Jurkat, Clone E6-1 (cell line): Measurements from ENCODE around the gene TTLL7.

Experiments used
- DNase-seq: peaks from one replicate; pipeline ENCODE4 v3.0.0-alpha.2; 2011; ENCODE audit warnings: low read depth, low spot score
- H3K4me3 ChIP-seq: 2 replicates; pipeline ENCODE4 v1.5.1; 2011; ENCODE audit warnings: mild to moderate bottlenecking, low read length, control low read depth, moderate library complexity

TTLL7 gene

GRCh38 chr1:83845437-83846071 is 153.4 kb downstream of the TTLL7 start:
- no peak overlapping the region for H3K4me3 ChIP-seq
- DNase-seq: no peak

- no peak for DNase-seq
- no peak overlapping the region for H3K4me3 ChIP-seq
Measured at GRCh38 chr1:83844546-83844945, 154.4 kb downstream of the TTLL7 start.

- DNase-seq: no peak
- H3K4me3 ChIP-seq: no peak overlapping the region
Measured at GRCh38 chr1:83839566-83840173, 159.3 kb downstream of the TTLL7 start.

- DNase-seq: no peak
- no peak overlapping the region for H3K4me3 ChIP-seq
Measured at GRCh38 chr1:83838573-83838972, 160.4 kb downstream of the TTLL7 start.

GRCh38 chr1:83836543-83836942 is 162.4 kb downstream of the TTLL7 start:
- H3K4me3 ChIP-seq: no peak overlapping the region
- no peak for DNase-seq

- H3K4me3 ChIP-seq: no peak overlapping the region
- DNase-seq: no peak
Measured at GRCh38 chr1:83834621-83835264, 164.2 kb downstream of the TTLL7 start.

- no peak overlapping the region for H3K4me3 ChIP-seq
- no peak for DNase-seq
Measured at GRCh38 chr1:83832194-83832593, 166.7 kb downstream of the TTLL7 start.

- DNase-seq: no peak
- no peak overlapping the region for H3K4me3 ChIP-seq
Measured at GRCh38 chr1:83829106-83829505, 169.8 kb downstream of the TTLL7 start.

GRCh38 chr1:83828456-83828855 is 170.5 kb downstream of the TTLL7 start:
- no peak for DNase-seq

GRCh38 chr1:83827741-83828140 is 171.2 kb downstream of the TTLL7 start:
- no peak for DNase-seq
- H3K4me3 ChIP-seq: no peak overlapping the region

More at GRCh38 chr1:83828456-83828855, 170.5 kb downstream of the TTLL7 start:
- H3K4me3 ChIP-seq: no peak overlapping the region

- DNase-seq: no peak
- no peak overlapping the region for H3K4me3 ChIP-seq
Measured at GRCh38 chr1:83822208-83822607, 176.7 kb downstream of the TTLL7 start.

GRCh38 chr1:83819436-83819835 is 179.5 kb downstream of the TTLL7 start:
- no peak for DNase-seq
- H3K4me3 ChIP-seq: no peak overlapping the region

GRCh38 chr1:83818916-83819315 is 180.0 kb downstream of the TTLL7 start:
- no peak for DNase-seq

GRCh38 chr1:83816836-83817235 is 182.1 kb downstream of the TTLL7 start:
- no peak for DNase-seq
- no peak overlapping the region for H3K4me3 ChIP-seq

More at GRCh38 chr1:83818916-83819315, 180.0 kb downstream of the TTLL7 start:
- no peak overlapping the region for H3K4me3 ChIP-seq

- no peak overlapping the region for H3K4me3 ChIP-seq
- DNase-seq: no peak
Measured at GRCh38 chr1:83815330-83815729, 183.6 kb downstream of the TTLL7 start.
